Osteoblast (primary cell): ENCODE measurements around the gene C10orf71. TPM values are rescaled to one million over a fixed set of nuclear protein-coding genes. Genes with fewer than 3 reads are reported as not detected.

Experiments
- DNase-seq: peaks from one replicate; pipeline ENCODE4 v3.0.0; 2011; ENCODE audit warnings: low spot score, mixed read lengths; ENCODE audit not compliant: insufficient read length; ENCODE audit errors: missing footprints
- H2AFZ ChIP-seq: 2 replicates; pipeline ENCODE4 v1.6.0; 2011; ENCODE audit warnings: mild to moderate bottlenecking, low read length
- H3K27ac ChIP-seq: 2 replicates; pipeline ENCODE4 v1.5.1; 2011; ENCODE audit warnings: mild to moderate bottlenecking, low read depth, low read length, moderate library complexity
- H3K27me3 ChIP-seq: 2 replicates; pipeline ENCODE4 v1.6.0; 2012; ENCODE audit warnings: mild to moderate bottlenecking, control low read depth, inconsistent platforms, low read length, moderate library complexity; ENCODE audit not compliant: insufficient read depth
- H3K36me3 ChIP-seq: 2 replicates; pipeline ENCODE4 v1.5.1; 2011; ENCODE audit warnings: mild to moderate bottlenecking, low read length, control low read depth, moderate library complexity; ENCODE audit not compliant: insufficient read depth
- H3K4me1 ChIP-seq: 2 replicates; pipeline ENCODE4 v1.5.1; 2011; ENCODE audit warnings: mild to moderate bottlenecking, low read length, control low read depth, moderate library complexity; ENCODE audit not compliant: insufficient read depth
- H3K4me2 ChIP-seq: 2 replicates; pipeline ENCODE4 v1.6.0; 2011; ENCODE audit warnings: mild to moderate bottlenecking, low read length; ENCODE audit not compliant: insufficient read depth
- H3K4me3 ChIP-seq: fragments of 200-600 bp; sonication (generic); 3 replicates; pipeline ENCODE4 v1.5.1; 2012; ENCODE audit warnings: mild to moderate bottlenecking, low read length, inconsistent platforms; ENCODE audit not compliant: insufficient read depth
- H3K79me2 ChIP-seq: 2 replicates; pipeline ENCODE4 v1.6.0; 2012; ENCODE audit warnings: mild to moderate bottlenecking, low read length, control low read depth, inconsistent platforms; ENCODE audit not compliant: insufficient read depth
- H3K9me3 ChIP-seq: 2 replicates; pipeline ENCODE4 v1.5.1; 2011; ENCODE audit warnings: low read depth, low read length, control low read depth
- H4K20me1 ChIP-seq: 2 replicates; pipeline ENCODE4 v1.6.0; 2012; ENCODE audit warnings: mild to moderate bottlenecking, low read length, control low read depth; ENCODE audit not compliant: insufficient read depth
- total RNA-seq: library from RNA; depleted of rRNA; stranded (reverse); fragments of >200 nt; gene quantifications from 2 replicates; pipeline ENCODE4 v1.2.3, GENCODE V29; 2012
- TF ChIP-seq, protein P1 (sequence below): IDR thresholded peaks from 2 replicates; pipeline ENCODE4 v1.5.1; 2011; ENCODE audit warnings: mild to moderate bottlenecking, low read depth, low read length, moderate library complexity; ENCODE audit errors: extremely low read depth

Gene C10orf71
- total RNA-seq, 1 donor, result not detected

DNA sequence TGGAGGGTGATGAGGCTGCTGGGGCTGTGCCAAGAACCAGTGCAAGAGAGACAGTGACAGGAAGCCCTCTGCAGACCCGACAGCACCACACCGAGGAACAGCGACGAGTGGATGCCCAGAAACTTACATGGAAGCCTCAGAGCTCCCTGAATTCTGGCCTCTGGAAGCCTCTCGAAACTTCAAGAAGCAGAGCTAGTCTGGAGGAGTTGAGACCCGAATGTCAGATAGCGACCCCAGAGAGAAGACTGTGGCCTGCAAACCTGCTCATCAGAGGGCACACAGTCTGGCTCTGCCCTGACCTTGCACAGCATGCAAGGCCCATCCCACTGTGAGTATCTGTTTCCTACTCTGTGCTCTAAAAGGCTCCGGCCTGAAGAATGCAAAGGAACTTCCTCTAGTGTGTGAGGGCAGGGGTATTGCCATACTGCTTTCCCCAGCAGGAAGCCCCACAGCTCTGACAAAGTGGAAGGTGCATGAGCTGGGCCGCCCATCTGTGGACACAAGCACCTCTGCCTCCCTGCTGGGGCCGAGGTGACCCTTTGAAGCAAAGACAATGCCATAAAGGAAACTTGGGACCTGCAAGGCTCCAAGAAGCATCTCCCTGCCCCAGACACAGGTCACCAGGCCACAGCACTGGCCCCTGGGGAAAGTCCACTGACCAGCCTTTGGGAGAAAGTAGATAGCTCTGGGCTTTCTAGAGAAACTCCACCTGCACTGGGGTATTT lies 10.5 kb upstream of the C10orf71 start:
- no peaks in the 10 kb centered on the region for H4K20me1 ChIP-seq
- H3K27ac ChIP-seq, result no peak overlapping the region
- H2AFZ ChIP-seq, result no peak overlapping the region
- no peaks in the 10 kb centered on the region for H3K36me3 ChIP-seq
- H3K4me2 ChIP-seq, result no peak overlapping the region
- H3K27me3 ChIP-seq, result peaks cover 18% of the 10 kb centered on the region
- H3K4me1 ChIP-seq, result no peaks in the 10 kb centered on the region
- no peak overlapping the region for H3K4me3 ChIP-seq
- TF ChIP-seq, protein P1, sequence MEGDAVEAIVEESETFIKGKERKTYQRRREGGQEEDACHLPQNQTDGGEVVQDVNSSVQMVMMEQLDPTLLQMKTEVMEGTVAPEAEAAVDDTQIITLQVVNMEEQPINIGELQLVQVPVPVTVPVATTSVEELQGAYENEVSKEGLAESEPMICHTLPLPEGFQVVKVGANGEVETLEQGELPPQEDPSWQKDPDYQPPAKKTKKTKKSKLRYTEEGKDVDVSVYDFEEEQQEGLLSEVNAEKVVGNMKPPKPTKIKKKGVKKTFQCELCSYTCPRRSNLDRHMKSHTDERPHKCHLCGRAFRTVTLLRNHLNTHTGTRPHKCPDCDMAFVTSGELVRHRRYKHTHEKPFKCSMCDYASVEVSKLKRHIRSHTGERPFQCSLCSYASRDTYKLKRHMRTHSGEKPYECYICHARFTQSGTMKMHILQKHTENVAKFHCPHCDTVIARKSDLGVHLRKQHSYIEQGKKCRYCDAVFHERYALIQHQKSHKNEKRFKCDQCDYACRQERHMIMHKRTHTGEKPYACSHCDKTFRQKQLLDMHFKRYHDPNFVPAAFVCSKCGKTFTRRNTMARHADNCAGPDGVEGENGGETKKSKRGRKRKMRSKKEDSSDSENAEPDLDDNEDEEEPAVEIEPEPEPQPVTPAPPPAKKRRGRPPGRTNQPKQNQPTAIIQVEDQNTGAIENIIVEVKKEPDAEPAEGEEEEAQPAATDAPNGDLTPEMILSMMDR, result no peak
- no peaks in the 10 kb centered on the region for H3K79me2 ChIP-seq
- H3K9me3 ChIP-seq, result no peaks in the 10 kb centered on the region
- DNase-seq, result no peak

DNA sequence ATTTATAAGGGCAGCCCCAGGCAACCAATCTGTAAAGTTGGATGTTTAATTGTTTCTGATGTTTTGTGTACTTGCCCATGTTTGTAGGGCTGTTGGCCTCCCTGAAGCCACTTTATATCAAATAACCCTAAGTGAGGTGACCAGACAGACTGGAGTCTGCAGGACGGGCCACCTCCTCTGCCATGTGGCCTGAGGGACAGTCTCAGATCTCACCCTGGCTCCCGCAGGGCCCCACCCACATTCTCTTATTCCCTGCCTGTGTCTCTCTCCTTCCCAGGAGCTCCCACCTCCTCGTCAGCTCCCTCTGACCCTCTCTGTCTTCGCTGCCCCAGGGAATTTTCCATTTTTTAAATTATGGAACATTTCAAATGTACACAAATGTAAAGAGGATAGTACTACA lies 9.5 kb upstream of the C10orf71 start:
- TF ChIP-seq, protein P1, result no peak
- Histone ChIP-seq H3K36me3 (no peaks in the 10 kb centered on the region), H4K20me1 (no peaks in the 10 kb centered on the region), H2AFZ (no peak overlapping the region), H3K4me1 (no peaks in the 10 kb centered on the region), H3K27ac (no peak overlapping the region), H3K79me2 (no peaks in the 10 kb centered on the region), H3K27me3 (peaks cover 18% of the 10 kb centered on the region), H3K4me2 (no peak overlapping the region), H3K4me3 (no peak overlapping the region), H3K9me3 (no peaks in the 10 kb centered on the region)
- no peak for DNase-seq

DNA sequence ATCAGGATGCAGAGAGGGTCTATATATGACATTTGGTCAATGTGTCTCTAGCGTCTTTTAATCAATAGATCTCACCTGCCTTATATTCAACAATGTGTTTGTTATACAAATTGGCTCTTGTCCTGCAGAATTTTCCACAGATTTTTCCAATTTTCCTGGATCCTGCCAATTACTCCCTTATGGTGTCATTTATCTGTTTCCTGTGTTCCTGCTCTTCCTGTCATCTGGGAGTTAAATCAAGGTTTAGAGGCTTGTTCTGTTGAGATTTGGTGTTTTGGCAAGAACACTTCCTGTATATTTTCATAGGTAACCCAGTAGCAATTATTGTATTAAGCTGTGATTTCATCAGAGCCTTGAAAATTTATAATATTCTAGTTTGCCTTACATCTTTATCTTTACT lies 8.8 kb upstream of the C10orf71 start:
- TF ChIP-seq, protein P1, result no peak
- Histone ChIP-seq H4K20me1 (no peaks in the 10 kb centered on the region), H3K4me2 (no peak overlapping the region), H3K4me3 (no peak overlapping the region), H3K36me3 (no peaks in the 10 kb centered on the region), H3K27ac (no peak overlapping the region), H3K27me3 (peaks cover 18% of the 10 kb centered on the region), H3K4me1 (no peaks in the 10 kb centered on the region), H3K9me3 (no peaks in the 10 kb centered on the region), H2AFZ (no peak overlapping the region), H3K79me2 (no peaks in the 10 kb centered on the region)
- DNase-seq, result no peak

DNA sequence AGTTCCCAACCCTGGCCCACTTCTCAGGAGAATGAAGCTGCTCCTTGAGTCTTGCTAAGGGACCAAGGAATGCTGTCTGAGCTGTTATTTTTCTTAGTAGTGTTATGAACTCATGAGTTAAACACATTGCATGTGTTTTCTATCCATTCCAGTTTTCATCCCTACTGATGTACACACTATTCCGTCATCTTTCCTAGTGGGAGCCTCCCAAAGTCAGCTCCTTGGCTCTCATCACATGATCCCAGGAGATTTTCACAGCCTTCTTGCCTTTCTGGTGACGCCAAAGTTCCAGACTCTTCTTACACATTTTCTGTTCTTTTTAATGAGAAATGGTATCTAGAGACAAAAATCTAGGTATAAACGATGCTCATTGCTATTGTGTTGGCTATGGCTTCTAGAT lies 8.4 kb upstream of the C10orf71 start:
- Histone ChIP-seq H3K4me1 (no peaks in the 10 kb centered on the region), H3K9me3 (no peaks in the 10 kb centered on the region), H3K4me2 (no peak overlapping the region), H2AFZ (no peak overlapping the region), H3K79me2 (no peaks in the 10 kb centered on the region), H4K20me1 (no peaks in the 10 kb centered on the region), H3K27me3 (peaks cover 18% of the 10 kb centered on the region), H3K4me3 (no peak overlapping the region), H3K27ac (no peak overlapping the region), H3K36me3 (no peaks in the 10 kb centered on the region)
- no peak for DNase-seq
- TF ChIP-seq, protein P1, result no peak
